IPS-18a (cell line): ENCODE measurements around the gene KIF26A.

ENCODE experiments used
- H3K27ac ChIP-seq: one replicate; pipeline ENCODE4 v1.5.1; 2013; ENCODE audit warnings: low read length
- H3K27me3 ChIP-seq: one replicate; pipeline ENCODE4 v1.6.1; 2013; ENCODE audit warnings: mild to moderate bottlenecking, low read length; ENCODE audit not compliant: control insufficient read depth, insufficient read depth
- H3K36me3 ChIP-seq: one replicate; pipeline ENCODE4 v1.6.1; 2013; ENCODE audit warnings: low read depth, low read length; ENCODE audit not compliant: control insufficient read depth
- H3K4me1 ChIP-seq: one replicate; pipeline ENCODE4 v1.6.1; 2013; ENCODE audit warnings: low read depth, low read length; ENCODE audit not compliant: control insufficient read depth
- H3K4me3 ChIP-seq: one replicate; pipeline ENCODE4 v1.5.1; 2013; ENCODE audit warnings: low read length
- H3K9ac ChIP-seq: one replicate; pipeline ENCODE4 v1.6.1; 2013; ENCODE audit warnings: mild to moderate bottlenecking, low read length, moderate library complexity
- H3K9me3 ChIP-seq: one replicate; pipeline ENCODE4 v1.6.1; 2013; ENCODE audit warnings: low read depth, low read length; ENCODE audit not compliant: control insufficient read depth

Gene KIF26A

DNA sequence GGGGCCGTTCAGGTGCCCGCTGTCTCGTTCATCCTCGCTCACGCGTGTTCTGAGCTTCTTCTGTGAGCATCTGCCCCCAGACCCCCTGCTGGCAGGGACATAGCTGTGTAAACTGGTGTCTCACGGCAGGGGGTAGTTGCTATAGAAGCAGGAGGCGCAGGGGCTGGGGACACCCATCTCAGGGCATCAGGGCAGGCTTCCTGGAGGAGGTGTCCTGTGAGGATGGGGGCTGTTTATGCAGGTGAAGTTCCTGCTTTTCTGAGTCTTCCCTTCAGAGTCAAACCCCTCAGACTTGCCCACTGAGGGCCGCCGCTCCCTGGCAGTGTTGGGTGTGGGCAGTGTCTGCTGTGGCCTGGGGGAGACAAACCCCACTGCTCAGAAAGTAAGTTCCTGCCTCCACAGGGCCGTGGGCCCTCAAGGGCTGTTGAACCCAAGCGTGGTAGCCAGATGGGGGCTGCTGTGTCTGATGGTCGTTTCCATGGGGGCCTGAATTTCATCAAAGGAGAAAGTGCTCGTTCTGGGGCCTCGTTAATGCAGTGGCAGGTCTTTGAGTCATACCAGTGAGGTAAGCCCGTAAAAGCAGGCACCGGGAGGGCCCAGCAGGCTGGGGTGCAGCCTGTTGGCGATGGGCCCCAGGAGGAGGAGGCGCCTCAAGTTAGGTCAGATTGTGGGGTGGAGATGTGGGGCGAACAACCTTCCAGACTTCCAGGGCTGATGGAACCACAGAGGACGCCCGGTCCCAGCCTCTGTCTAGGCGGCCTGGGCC lies 23.4 kb downstream of the KIF26A start:
- Histone ChIP-seq H3K4me1 (no peaks in the 10 kb centered on the region), H3K4me3 (no peak overlapping the region), H3K9ac (no peak overlapping the region), H3K27ac (no peak overlapping the region), H3K27me3 (no peaks in the 10 kb centered on the region), H3K9me3 (no peaks in the 10 kb centered on the region), H3K36me3 (no peaks in the 10 kb centered on the region)

DNA sequence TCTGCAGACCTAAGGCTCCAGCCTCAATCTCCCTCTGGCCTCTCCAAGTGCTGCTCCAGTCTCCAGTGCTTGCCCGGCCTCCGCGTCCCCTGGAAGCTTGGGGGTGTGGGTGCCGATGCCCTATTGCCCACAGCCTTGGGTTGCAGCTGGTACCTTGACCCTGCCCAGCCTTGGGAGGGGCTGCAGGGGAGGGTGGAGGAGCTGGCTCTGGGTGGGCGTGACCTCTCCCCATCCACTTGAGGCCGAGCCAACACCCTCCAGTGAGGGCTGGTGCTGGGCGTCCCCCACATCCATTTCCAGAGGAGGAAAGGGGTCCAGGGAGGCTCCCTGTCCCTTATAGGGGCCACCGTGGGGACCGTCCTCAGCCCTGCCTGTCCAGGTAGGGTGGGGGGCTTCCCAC lies 24.1 kb downstream of the KIF26A start:
- H3K9me3 ChIP-seq = no peaks in the 10 kb centered on the region
- no peak overlapping the region for H3K27ac ChIP-seq
- H3K4me1 ChIP-seq = no peaks in the 10 kb centered on the region

DNA sequence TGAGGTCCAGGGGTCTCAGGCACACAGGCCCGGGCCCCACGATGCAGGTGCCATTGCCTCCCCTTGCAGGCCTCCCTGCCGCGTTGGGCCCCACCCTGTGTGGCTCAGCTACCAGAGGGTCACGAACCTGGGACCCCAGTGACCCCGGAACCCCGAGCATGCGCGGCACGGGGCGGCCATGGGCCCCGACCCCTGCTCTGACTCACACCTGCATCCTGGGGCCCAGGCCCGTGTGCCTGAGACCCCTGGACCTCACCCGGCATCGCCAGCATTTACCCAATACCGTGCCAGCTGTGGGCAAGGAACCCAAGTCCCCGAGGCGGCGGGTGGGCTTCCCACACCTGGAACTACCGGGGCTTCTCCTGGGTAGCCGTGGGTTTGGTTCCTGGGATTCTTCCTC lies 25.2 kb downstream of the KIF26A start:
- H3K27me3 ChIP-seq = no peaks in the 10 kb centered on the region
- H3K27ac ChIP-seq = no peak overlapping the region
- H3K9ac ChIP-seq = no peak overlapping the region
- no peaks in the 10 kb centered on the region for H3K4me1 ChIP-seq
- no peak overlapping the region for H3K4me3 ChIP-seq
- no peaks in the 10 kb centered on the region for H3K9me3 ChIP-seq
- no peaks in the 10 kb centered on the region for H3K36me3 ChIP-seq

More for the DNA sequence above, 24.1 kb downstream of the KIF26A start:
- Histone ChIP-seq H3K36me3 (no peaks in the 10 kb centered on the region), H3K9ac (no peak overlapping the region), H3K4me3 (no peak overlapping the region), H3K27me3 (no peaks in the 10 kb centered on the region)

- no peak overlapping the region for H3K27ac ChIP-seq
These were observed 25.7 kb downstream of the KIF26A start for GRCh38 chr14:104164041-104164440.

GRCh38 chr14:104164512-104164911 lies 26.1 kb downstream of the KIF26A start:
- no peaks in the 10 kb centered on the region for H3K36me3 ChIP-seq
- peaks cover 2% of the 10 kb centered on the region for H3K4me1 ChIP-seq
- H3K4me3 ChIP-seq = no peak overlapping the region
- no peak overlapping the region for H3K9ac ChIP-seq
- H3K9me3 ChIP-seq = no peaks in the 10 kb centered on the region
- H3K27ac ChIP-seq = no peak overlapping the region
- no peaks in the 10 kb centered on the region for H3K27me3 ChIP-seq

More at GRCh38 chr14:104164041-104164440, 25.7 kb downstream of the KIF26A start:
- Histone ChIP-seq H3K4me3 (no peak overlapping the region), H3K36me3 (no peaks in the 10 kb centered on the region), H3K4me1 (no peaks in the 10 kb centered on the region), H3K9ac (no peak overlapping the region), H3K9me3 (no peaks in the 10 kb centered on the region), H3K27me3 (no peaks in the 10 kb centered on the region)

DNA sequence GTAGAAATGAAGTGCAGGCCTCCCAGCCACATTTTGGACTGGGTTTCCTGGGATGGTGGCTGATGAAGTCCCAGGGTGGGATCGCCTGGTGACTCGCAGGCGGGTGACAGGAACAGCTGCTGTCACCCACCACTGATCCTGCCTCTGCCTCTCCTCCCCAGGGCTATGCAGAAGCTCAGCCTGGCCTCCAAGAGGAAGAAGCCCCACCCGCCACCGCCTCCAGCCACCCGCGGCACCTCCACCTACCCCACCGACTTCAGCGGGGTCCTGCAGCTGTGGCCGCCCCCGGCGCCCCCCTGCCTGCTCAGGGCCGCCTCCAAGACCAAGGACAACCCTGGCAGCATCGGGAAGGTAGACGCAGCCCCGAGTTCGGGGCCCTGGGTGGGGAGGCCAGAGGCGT lies 28.3 kb downstream of the KIF26A start:
- Histone ChIP-seq H3K27me3 (no peaks in the 10 kb centered on the region), H3K36me3 (no peaks in the 10 kb centered on the region), H3K9me3 (no peaks in the 10 kb centered on the region), H3K4me3 (no peak overlapping the region), H3K27ac (no peak overlapping the region), H3K4me1 (peaks cover 20% of the 10 kb centered on the region), H3K9ac (no peak overlapping the region)

DNA sequence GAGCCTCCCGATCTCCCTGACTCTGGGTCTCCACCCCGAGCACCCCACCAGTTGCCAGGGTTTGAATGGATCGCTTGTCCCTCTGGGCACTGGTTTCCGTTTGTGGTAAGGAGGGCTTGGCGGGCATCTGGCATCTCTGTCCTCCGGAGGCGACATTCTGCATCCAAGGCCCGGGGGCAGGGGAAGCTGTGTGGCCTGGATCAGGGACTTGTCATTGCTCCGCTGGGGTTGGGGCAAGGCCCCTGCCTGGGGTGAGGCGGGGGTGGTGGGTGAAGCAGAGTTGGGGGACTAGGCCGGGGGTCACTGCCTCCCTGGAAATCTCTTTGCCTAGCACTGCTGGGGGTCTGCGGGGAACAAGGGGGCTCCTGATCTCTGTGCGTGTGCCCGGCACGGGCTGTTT lies 30.2 kb downstream of the KIF26A start:
- Histone ChIP-seq H3K4me3 (no peak overlapping the region), H3K9me3 (no peaks in the 10 kb centered on the region), H3K36me3 (peaks cover 3% of the 10 kb centered on the region), H3K4me1 (peaks cover 20% of the 10 kb centered on the region), H3K27ac (no peak overlapping the region), H3K27me3 (no peaks in the 10 kb centered on the region), H3K9ac (no peak overlapping the region)

DNA sequence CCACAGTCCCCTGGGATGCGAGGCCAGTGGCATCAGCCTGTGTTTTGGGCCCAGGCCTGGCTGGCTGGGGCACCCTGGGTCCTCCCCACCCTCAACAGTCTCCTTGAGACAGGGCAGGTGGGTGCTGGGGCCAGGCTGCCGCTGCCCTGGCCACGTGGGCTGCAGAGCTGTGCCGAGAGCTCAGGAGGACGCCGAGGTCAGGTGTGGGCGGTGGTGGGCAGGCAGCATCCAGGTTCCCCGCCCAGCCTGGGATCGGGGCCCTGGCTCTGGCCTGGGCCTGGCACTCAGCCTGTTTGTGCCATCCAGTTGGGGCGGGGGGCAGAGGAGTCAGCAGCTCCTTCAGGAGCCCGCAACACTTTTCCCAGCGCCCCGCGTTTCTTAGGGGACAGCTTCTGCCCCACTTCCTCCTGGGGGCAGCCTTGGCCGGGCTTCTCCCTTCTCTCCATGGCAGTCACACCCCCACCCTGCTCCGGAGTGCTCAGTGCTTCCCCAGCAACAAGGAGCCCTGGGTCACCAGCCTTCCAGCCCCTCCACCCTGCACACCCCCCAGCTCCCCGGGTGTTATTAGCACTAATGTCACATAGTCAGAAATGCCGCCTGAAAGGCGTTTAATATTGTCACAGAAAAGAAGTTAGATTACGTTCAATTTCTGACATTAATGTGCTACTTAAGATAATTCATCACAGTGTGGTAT lies 30.8 kb downstream of the KIF26A start:
- no peaks in the 10 kb centered on the region for H3K27me3 ChIP-seq
- H3K36me3 ChIP-seq = peaks cover 6% of the 10 kb centered on the region
- no peak overlapping the region for H3K9ac ChIP-seq
- no peak overlapping the region for H3K27ac ChIP-seq
- H3K4me3 ChIP-seq = no peak overlapping the region
- H3K9me3 ChIP-seq = no peaks in the 10 kb centered on the region
- H3K4me1 ChIP-seq = peaks cover 20% of the 10 kb centered on the region

DNA sequence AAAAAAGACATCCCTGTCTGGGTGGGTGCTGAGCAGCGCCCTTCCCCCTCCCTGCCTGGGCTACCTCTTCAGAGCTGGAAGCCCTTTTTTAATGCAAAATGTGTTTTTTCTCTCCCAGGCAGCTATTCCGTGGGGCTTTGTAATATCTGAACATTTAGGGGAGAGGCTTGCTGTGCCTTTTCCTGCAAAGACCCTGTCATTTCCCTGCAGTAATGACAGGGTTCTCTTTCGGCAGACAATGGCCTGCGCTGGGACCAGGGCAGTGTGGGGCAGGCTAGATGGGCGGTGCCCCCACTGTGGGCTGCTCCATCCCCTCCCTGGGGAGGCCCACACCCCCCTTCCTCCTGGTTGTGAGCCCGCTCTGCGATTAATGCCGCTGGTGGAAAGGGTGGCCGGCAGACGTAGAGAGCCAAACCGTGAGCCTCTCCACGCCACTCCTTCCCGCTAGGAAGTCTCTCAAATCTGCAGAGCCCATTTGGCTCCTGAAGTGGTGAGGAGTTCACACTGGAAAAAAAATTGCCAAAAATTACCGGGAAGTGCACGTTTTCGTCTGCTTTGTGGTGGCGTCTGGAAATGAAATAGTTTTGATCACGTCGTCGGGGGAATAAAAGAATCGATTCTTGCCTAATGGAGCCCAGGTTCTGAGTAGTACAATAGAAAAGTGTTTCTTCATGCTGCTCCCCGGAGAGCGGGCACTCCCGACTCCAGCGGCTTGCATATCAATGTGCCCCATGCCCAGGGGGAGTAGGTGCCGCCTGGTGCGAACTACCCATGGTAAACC lies 31.5 kb downstream of the KIF26A start:
- peak overlapping the region; percentile 8 for H3K4me3 ChIP-seq
- H3K36me3 ChIP-seq = peaks cover 7% of the 10 kb centered on the region
- peaks cover 20% of the 10 kb centered on the region for H3K4me1 ChIP-seq
- no peaks in the 10 kb centered on the region for H3K27me3 ChIP-seq
- no peaks in the 10 kb centered on the region for H3K9me3 ChIP-seq
- no peak overlapping the region for H3K9ac ChIP-seq
- H3K27ac ChIP-seq = no peak overlapping the region

DNA sequence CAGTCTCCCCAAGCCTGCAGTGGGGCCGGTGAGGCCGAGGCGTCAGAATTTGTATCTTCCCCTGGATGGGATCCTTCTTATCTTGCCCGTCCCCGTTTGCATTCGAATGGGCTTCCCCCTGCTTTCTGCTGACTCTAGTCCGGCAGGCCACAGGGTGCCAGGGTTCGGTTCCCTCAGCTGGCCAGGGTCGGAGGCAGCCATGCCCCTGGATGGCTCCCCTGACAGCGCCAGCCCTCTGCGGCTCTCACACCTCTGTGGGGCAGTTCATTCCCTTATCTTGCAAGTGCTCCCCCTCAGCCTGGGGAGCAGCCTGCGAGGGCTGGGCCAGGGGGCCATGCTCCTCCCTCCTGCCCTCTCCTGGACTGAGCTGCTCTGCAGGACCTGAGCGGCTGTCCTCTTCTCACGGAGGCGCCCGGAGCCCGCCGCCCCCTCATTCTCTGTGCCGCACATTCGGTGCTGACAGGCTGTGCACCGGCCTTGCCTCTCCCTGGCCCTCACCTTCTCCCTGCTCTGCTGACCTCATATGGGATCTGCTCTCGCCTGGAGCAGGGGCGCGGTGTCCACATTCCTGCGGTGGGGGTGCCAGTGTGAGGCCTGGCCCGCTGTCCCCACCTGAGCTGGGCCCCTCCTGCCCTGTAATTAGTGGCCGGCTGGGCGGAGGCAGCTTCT lies 32.8 kb downstream of the KIF26A start:
- Histone ChIP-seq H3K9ac (no peak overlapping the region), H3K27me3 (no peaks in the 10 kb centered on the region), H3K36me3 (peaks cover 7% of the 10 kb centered on the region), H3K27ac (no peak overlapping the region), H3K4me3 (peak overlapping the region; percentile 2), H3K4me1 (peaks cover 20% of the 10 kb centered on the region), H3K9me3 (no peaks in the 10 kb centered on the region)

- H3K9ac ChIP-seq = no peak overlapping the region
- H3K27me3 ChIP-seq = no peaks in the 10 kb centered on the region
- H3K36me3 ChIP-seq = peaks cover 7% of the 10 kb centered on the region
- no peak overlapping the region for H3K27ac ChIP-seq
- H3K9me3 ChIP-seq = no peaks in the 10 kb centered on the region
- peaks cover 20% of the 10 kb centered on the region for H3K4me1 ChIP-seq
- H3K4me3 ChIP-seq = no peak overlapping the region
These were observed 33.5 kb downstream of the KIF26A start for GRCh38 chr14:104171895-104172294.
